K562 (cell line): ENCODE results near the gene GATC. TPM values are rescaled to one million over a fixed set of nuclear protein-coding genes. Genes with fewer than 3 reads are reported as not detected.

Experiments
- ADNP ChIP-seq: fragments of 200-800 bp; sonication (Bioruptor generic); IDR thresholded peaks from 2 replicates; pipeline ENCODE4 v1.6.1; 2016; ENCODE audit warnings: missing genetic modification characterization, missing compliant biosample characterization
- ARID2 ChIP-seq: fragments of 450-650 bp; IDR thresholded peaks from 2 replicates; pipeline ENCODE4 v1.6.1; 2017; ENCODE audit warnings: antibody characterized with exemption, mild to moderate bottlenecking
- ATF7 ChIP-seq: fragments of 450-650 bp; IDR thresholded peaks from 2 replicates; pipeline ENCODE4 v1.7.1; 2014; ENCODE audit warnings: mild to moderate bottlenecking, moderate library complexity
- CSDE1 ChIP-seq, 2 experiments: fragments of 450-650 bp; IDR thresholded peaks; 2 replicates each; pipeline ENCODE4 v1.6.1; 2016; ENCODE audit warnings: mild to moderate bottlenecking in 1 of 2
- ESRRA ChIP-seq: fragments of 450-650 bp; IDR thresholded peaks from 2 replicates; pipeline ENCODE4 v1.6.1; 2014; ENCODE audit warnings: low read depth, mild to moderate bottlenecking, moderate library complexity, borderline replicate concordance
- FOXM1 ChIP-seq, 2 experiments: fragments of 450-650 bp in 1 of 2; sonication (generic) in 1 of 2; formaldehyde crosslinking in 1 of 2; IDR thresholded peaks; 2 replicates each; pipeline versions ENCODE4 v1.6.1 to v1.9.0; 2017 to 2022; ENCODE audit warnings: low read depth in 2 of 2, mild to moderate bottlenecking in 2 of 2, missing genetic modification reagents in 1 of 2, moderate library complexity in 1 of 2
- HLTF ChIP-seq: fragments of 450-650 bp; IDR thresholded peaks from 2 replicates; pipeline ENCODE4 v1.6.1; 2016
- HNRNPUL1 ChIP-seq: fragments of 200-400 bp; formaldehyde crosslinking; IDR thresholded peaks from 2 replicates; pipeline ENCODE4 v1.6.1; 2017; ENCODE audit warnings: low read length
- MBD2 ChIP-seq: sonication (generic); IDR thresholded peaks from 2 replicates; pipeline ENCODE4 v1.6.1; 2016; ENCODE audit warnings: low read depth, borderline replicate concordance
- MYNN ChIP-seq, 2 experiments: sonication (generic); formaldehyde crosslinking in 1 of 2; IDR thresholded peaks; 2 replicates each; pipeline versions ENCODE4 v1.5.0 to v1.6.1; 2016 to 2020; ENCODE audit warnings: antibody characterized with exemption in 1 of 2, missing genetic modification reagents in 1 of 2
- NFIC ChIP-seq: fragments of 450-650 bp; IDR thresholded peaks from 2 replicates; pipeline ENCODE4 v1.6.1; 2017; ENCODE audit warnings: mild to moderate bottlenecking, inconsistent platforms
- SAP30 ChIP-seq: fragments of 200-600 bp; sonication (generic); IDR thresholded peaks from 2 replicates; pipeline ENCODE4 v1.6.1; 2012; ENCODE audit warnings: borderline replicate concordance, low read depth, mild to moderate bottlenecking, moderate library complexity, low read length, control low read depth, inconsistent platforms; ENCODE audit not compliant: insufficient read depth, poor library complexity, severe bottlenecking
- SMARCB1 ChIP-seq: IDR thresholded peaks from 2 replicates; pipeline ENCODE4 v1.6.1; 2011; ENCODE audit warnings: improper control_type of control experiment, low read depth; ENCODE audit not compliant: insufficient read length
- SNIP1 ChIP-seq: fragments of 450-650 bp; IDR thresholded peaks from 2 replicates; pipeline ENCODE4 v1.7.1; 2017; ENCODE audit warnings: low read depth, mild to moderate bottlenecking
- SREBF1 ChIP-seq: fragments of 150-350 bp; IDR thresholded peaks from 2 replicates; pipeline ENCODE4 v1.6.1; 2014; ENCODE audit warnings: antibody characterized with exemption, low read depth, low read length, borderline replicate concordance
- STAG1 ChIP-seq: sonication (generic); formaldehyde crosslinking; IDR thresholded peaks from 2 replicates; pipeline ENCODE4 v1.5.0; 2020; ENCODE audit warnings: missing genetic modification reagents, borderline replicate concordance
- TAF9B ChIP-seq: fragments of 450-650 bp; IDR thresholded peaks from 2 replicates; pipeline ENCODE4 v1.6.1; 2018; ENCODE audit warnings: mild to moderate bottlenecking; ENCODE audit not compliant: partially characterized antibody
- TSHZ1 ChIP-seq: fragments of 250-450 bp; sonication (Bioruptor Pico); IDR thresholded peaks from 2 replicates; pipeline ENCODE4 v1.4.0; 2020; ENCODE audit warnings: mild to moderate bottlenecking, moderate library complexity
- ZBTB43 ChIP-seq: sonication (generic); formaldehyde crosslinking; IDR thresholded peaks from 2 replicates; pipeline ENCODE4 v1.8.0; 2023; ENCODE audit warnings: mild to moderate bottlenecking, missing genetic modification reagents
- ZC3H8 ChIP-seq: fragments of 450-650 bp; IDR thresholded peaks from 2 replicates; pipeline ENCODE4 v1.6.1; 2017
- polyA plus RNA-seq, 8 experiments: library from polyadenylated mRNA; depleted of rRNA in 4 of 8; stranded (reverse) in 5 of 8; unstranded in 3 of 8; fragments of >200 nt; fragmentation: Nextera tagmentation in 2 of 8; fragmentation: Illumina TruSeq in 1 of 8; extraction: Ambion mirVana in 2 of 8; extraction: Trizol in 1 of 8; gene quantifications; 2 replicates each; pipeline versions ENCODE4 v1.2.1 to v1.2.3, GENCODE V29; 2011 to 2014; ENCODE audit warnings: inconsistent platforms in 1 of 8, missing spikeins in 1 of 8
- total RNA-seq, 7 experiments: library from RNA; depleted of rRNA in 6 of 7; stranded (reverse); fragments of >200 nt in 6 of 7; fragmentation: Illumina TruSeq in 2 of 7; extraction: Trizol in 2 of 7; gene quantifications; 2 replicates each; pipeline versions ENCODE4 v1.2.1 to v1.2.3, GENCODE V29; 2011 to 2021; ENCODE audit warnings: low replicate concordance in 1 of 7
- TF ChIP-seq, protein P1 (sequence below): fragments of 250-450 bp; sonication (Bioruptor Pico); IDR thresholded peaks from 2 replicates; pipeline ENCODE4 v1.5.0; 2021; ENCODE audit warnings: mild to moderate bottlenecking, moderate library complexity

The GATC gene
- total and polyA plus RNA-seq, 9 of the 15 experiments (the other 6 are each of a cell fraction or from before 2014, with no cell fraction given) = 5.8 to 52.6 (median 28.2) TPM

DNA sequence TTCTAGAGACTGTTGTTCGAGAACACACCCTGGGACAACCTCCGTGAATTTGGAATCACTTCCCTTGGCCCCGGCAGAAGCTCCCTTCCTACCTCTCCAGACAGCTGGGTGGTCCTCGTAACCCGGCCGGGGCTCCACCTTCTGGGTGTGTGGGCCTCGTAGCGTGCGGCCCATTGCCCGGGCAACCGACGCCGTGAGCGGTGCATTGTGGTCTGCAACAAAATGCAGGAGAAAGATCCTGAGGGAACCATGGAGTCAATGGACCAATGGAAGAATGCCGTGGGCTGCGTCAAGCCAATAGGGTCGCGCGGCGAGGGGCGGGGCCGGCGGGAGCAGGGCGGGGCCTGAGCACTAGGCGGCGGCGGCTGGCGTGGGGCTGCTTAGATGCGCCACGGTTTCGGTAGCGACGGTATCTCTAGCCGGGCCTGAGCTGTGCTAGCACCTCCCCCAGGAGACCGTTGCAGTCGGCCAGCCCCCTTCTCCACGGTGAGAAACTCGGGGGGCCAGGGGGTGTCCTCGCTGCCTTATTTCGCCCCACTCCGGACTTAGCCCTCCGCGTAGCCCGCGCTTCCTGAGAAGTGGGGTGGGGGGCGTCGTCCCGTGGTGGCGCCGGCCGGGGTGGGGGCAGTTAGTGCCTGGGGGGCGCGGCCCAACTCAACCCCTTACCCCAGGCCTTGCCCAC, 49.6 kb downstream of the GATC start, which contains the start of gene DYNLL1 (continued):
- TF ChIP-seq ATF7 (peak; percentile 71), HNRNPUL1 (no peak), ZC3H8 (no peak), STAG1 (CRISPR knock-in tag) (no peak), CSDE1 (IDR thresholded peaks at IDR 0.05) (peak in 1 of 2 experiments; percentile 80; a peak in 1 of 4 replicates), MBD2 (peak; percentile 98), ARID2 (no peak), MYNN (IDR thresholded peaks at IDR 0.05) (no peak), MYNN (CRISPR knock-in tag; IDR thresholded peaks at IDR 0.05) (no peak), SAP30 (peak; percentile 93), SMARCB1 (no peak), NFIC (no peak), TSHZ1 (CRISPR knock-in tag) (no peak), HLTF (no peak), TAF9B (peak; percentile 81), ZBTB43 (CRISPR knock-in tag) (no peak), SNIP1 (no peak), FOXM1 (IDR thresholded peaks at IDR 0.05; ENCODE audit: low read depth) (no peak), FOXM1 (CRISPR knock-in tag; IDR thresholded peaks at IDR 0.05; ENCODE audit: low read depth) (no peak), SREBF1 (no peak), ESRRA (peak; percentile 72; the same call in 1 of the 2 replicates), ADNP (tag) (no peak)
- TF ChIP-seq, protein P1, sequence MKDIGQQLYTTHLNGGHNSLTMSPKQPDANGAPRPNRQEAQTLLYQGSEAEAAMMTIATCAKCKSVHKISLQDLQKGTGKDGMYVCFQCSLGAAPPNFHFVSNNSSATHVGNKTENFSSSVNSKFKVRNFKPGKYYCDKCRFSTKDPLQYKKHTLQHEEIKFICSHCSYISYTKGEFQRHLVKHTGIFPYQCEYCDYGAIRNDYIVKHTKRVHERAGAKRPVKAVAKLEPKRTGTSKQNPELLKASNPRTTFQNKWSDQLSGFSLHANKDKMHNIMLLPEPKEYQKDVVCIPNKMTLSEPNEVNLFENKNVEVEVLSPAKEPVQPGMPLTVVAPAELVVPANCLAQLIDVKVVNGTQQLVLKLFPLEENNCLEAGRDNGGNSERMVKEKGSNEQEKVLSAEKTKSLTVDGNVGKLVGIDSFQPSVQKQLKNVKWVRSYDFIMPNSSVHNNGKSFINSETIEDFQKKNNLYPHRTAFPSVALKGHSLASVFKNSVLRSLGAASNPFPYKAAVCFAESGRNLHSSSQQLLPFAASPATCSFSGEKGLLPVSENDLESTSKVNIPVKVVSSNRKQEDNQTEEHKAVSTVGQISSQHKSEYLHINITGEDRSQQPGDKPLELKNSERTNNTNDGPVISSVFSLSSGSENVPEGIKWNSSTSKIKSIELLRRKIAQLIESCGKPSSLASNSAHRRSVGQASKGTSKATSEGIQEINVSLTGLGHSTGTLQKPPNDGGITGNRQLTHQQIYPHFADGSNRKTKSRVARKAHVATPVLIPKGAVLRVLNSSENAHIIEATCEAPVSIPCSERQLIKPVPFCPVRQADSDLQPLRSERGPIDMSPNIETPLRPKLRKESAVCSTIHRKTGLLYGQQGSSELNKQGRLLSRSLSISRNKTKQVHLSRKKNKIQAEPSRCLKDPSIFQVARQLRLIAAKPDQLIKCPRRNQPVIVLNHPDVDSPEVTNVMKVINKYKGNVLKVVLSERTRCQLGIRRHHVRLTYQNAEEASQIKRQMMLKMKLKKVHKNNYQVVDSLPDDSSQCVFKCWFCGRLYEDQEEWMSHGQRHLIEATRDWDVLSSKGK (CRISPR knock-in tag) = no peak
